CD4-positive, alpha-beta T cell treated with Interferon alpha-2 for 1 hour (primary cell): ENCODE measurements around the gene TESK1.
"Not testable (repeated sequence)": the region's sequence is repeated elsewhere in the genome, so short reads cannot be mapped to it uniquely, and the experiment has no call there.

Experiments used
- DNase-seq, 2 donors: peaks; one replicate each; pipeline ENCODE4 v3.0.0-alpha.2; 2020 to 2022

TESK1 gene

GRCh38 chr9:35616681-35617459, 11.8 kb downstream of the TESK1 start:
- DNase-seq: peak; percentile 81 to 82

GRCh38 chr9:35617548-35617947, 12.5 kb downstream of the TESK1 start:
- DNase-seq: no peak

- peak in 1 of 2 donors; percentile 39 for DNase-seq
Observed at GRCh38 chr9:35618325-35618727, 13.3 kb downstream of the TESK1 start, which contains the start of gene CD72. Gene CD72, minus strand, starts transcription at chr9:35618413. Its CDS starts 110 bp downstream, at chr9:35618303.

GRCh38 chr9:35618854-35619799, 14.1 kb downstream of the TESK1 start:
- peak; percentile 61 to 66 for DNase-seq

DNA sequence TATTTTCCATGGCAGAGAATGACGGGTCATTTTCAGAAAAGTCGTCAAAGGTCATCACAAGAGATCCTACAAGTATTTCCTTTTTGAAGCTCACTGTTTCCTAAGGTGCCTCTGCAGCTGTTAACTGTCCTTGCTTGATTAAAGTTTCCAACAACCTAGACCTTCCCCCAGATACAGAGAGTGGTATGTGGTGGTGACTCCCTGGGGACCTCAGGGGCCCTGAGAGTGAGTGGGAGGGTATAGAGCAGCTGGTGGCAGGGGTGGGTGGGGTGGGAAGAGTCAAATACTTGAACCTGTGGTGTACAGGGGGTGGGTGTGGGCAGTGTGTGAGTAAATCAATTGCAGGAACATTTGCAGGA, 14.7 kb downstream of the TESK1 start:
- peak in 1 of 2 donors; percentile 48 for DNase-seq

DNA sequence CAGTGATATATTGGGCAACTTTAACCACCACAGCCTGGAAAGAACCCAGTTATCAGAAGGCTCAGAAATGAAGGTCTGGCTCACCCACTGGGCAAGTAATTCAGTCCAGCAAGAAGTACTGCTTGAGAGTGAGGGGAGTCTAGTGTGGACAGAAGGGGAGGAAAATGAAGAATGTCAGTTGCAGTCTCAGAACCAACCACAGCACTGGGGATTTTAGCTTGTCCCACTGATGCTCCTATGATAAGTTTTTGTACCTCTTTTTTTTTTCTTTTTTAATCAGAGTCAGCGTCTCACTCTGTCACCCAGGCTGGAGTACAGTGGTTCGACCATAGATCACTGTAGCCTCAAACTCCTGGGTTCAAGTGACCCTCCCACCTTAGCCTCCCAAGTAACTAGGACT, 22.5 kb downstream of the TESK1 start:
- DNase-seq: no peak

DNA sequence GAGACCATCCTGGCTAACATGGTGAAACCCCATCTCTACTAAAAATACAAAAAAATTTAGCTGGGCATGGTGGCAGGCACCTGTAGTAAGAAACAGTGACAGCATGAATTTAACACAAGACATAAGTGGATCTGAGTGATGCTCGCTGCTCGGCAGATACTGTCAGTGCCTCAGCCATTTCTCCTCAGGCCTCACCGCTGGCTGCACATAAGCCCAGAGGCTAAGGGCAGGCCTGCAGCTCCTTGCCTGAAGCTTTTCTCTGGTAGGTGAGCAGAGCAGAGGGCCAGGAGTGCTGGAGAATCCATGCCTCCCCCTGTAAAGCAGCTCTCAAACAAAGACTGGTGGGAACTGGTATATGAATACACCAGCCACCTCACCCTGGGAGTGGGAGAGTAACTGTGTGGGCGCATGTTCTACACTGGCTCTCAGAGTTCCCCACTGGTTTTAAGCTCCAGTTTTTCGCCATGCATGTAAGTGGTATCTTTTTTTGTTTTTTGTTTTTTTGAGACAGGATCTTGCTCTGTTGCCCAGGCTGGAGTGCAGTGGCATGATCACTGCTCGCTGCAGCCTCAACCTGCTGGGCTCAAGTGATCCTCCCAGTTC, 23.4 kb downstream of the TESK1 start:
- no peak for DNase-seq

DNA sequence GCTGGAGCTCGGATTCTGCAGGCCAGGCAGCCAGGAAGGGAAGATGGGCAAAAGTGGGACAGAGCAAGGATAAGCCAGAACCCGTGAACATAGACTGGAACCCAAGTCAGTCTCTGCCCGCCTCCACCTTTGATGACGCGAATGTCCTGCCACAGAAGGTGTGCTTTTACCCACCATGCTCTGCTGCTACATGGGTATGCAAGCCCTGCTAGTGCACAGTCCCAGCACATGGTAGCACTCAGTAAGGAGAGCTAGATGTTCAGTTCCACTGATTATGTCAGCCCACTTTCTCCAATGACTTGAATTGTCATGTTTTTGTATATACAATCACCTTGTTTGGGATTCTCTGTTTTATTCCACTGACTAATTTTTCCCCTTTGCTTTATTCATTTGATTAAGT, 24.5 kb downstream of the TESK1 start:
- DNase-seq: no peak

- DNase-seq: no peak
Observed at GRCh38 chr9:35635730-35636129, 30.7 kb downstream of the TESK1 start.

GRCh38 chr9:35636135-35636876, 31.2 kb downstream of the TESK1 start:
- no peak for DNase-seq

DNA sequence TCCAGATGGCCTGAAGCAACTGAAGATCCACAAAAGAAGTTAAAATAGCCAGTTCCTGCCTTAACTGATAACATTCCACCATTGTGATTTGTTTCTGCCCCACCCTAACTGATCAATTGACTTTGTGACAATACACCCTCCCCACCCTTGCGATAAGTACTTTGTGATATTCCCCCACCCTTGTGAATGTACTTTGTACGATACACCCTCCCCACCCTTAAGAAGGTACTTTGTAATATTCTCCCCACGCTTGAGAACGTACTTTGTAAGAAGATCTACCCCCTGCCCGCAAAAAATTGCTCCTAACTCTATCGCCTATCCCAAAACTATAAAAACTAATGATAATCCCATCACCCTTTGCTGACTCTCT, 31.8 kb downstream of the TESK1 start:
- not testable (repeated sequence) for DNase-seq

DNA sequence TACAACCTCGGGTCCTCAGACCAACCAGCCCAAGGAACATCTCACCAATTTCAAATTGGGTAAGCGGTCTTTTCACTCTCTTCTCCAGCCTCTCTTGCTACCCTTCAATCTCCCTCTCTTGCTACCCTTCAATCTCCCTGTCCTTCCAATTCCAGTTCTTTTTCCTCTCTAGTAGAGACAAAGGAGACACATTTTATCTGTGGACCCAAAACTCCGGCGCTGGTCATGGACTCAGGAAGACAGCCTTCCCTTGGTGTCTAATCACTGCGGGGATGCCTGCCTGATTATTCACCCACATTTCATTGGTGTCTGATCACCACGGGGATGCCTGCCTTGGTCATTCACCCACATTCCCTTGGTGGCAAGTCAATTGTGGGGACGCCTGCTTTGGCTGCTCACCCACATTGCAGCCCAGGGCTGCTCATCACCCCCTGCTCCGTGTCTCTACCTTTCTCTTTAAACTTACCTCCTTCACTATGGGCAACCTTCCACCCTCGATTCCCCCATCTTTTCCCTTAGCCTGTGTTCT, 32.4 kb downstream of the TESK1 start:
- not testable (repeated sequence) for DNase-seq

GRCh38 chr9:35638751-35639150, 33.7 kb downstream of the TESK1 start:
- DNase-seq: peak; percentile 35 to 64

DNA sequence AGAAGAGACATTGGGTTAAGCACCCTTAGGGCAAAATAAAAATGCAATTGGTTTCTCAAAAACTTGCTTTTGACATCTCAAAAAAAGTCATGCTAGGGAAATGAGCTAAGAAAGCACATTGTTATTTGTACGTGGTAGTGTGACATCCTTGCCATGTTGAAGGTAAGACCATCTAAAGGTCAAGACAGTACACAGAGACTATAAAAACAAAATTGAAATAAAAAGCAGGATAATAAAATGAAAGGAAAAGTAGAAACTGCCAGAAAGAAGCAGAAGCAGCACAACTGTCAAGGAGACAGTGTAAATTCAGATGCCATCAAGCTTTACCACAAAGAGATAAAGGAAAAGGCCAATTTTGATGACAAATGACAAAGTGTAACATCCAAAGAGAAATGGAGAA, 34.2 kb downstream of the TESK1 start:
- not testable (repeated sequence) for DNase-seq

- no peak for DNase-seq
Observed at GRCh38 chr9:35639631-35640030, 34.6 kb downstream of the TESK1 start.

DNA sequence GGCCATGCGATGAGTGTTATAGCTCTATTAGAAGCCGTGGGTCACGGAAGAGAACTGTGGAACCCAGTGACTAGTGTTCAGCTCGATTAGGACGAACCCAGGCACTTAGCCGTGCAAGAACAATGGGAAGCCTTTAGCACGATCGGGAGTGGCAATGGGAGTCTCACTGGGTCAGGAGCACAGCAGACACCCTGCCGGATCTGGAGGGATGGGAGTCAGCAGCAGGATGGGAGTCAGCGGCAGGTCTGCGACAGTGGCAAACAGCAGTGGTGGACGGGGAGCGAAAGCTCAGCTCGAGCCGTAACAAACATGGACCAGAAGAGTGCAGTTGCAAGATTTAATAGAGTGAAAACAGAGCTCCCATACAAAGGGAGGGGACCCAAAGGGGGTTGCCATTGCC, 35.4 kb downstream of the TESK1 start:
- not testable (repeated sequence) for DNase-seq

DNA sequence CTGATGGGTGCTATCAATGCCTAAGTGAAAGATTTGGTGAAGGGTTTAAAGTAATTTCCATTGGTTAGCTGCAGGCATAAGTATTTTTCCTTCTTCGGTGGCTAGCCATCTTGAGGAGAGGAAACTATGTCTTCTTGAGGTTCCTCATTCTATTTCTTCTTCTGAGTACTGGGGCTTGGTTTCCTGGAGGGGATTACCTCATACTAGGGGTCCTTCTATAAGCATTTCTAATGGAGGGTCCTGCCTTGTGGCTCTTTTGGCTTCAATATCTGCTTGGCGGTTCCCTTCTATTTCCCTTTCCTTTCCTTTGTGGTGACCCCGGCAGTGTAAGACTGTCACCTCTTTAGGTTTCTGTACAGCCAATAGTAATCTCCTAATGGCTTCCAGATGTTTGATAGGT, 36.4 kb downstream of the TESK1 start:
- DNase-seq: not testable (repeated sequence)

DNA sequence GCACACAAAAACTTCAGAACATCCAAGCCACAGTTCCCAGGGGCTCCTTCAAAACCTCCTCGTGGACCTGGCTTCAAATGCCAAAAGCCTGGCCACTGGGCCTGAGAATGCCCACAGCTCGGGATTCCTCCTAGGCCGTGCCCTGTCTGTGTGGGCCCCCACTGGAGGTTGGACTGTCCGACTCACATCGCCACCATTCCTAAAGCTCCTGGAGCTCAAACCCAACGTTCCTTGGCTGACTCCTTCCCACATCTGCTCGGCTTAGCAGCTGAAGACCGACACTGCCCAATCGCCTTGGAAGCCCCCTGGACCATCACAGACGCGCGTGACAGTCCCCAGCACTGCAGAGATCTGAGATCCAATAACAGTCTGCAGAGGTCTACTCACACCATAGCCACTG, 38.0 kb downstream of the TESK1 start:
- DNase-seq: no peak

GRCh38 chr9:35645736-35646135, 40.7 kb downstream of the TESK1 start:
- DNase-seq: not testable (repeated sequence)

- no peak for DNase-seq
Observed at GRCh38 chr9:35646153-35646532, 41.1 kb downstream of the TESK1 start.

GRCh38 chr9:35646533-35647265, 41.6 kb downstream of the TESK1 start:
- DNase-seq: peak; percentile 90 to 93
